Right hindlimb (tissue), 1 donor: ENCODE data around the gene C1orf174.

Experiments used
- DNase-seq: peaks from one replicate; pipeline ENCODE4 v3.0.0-alpha.2; 2018

C1orf174 gene

DNA sequence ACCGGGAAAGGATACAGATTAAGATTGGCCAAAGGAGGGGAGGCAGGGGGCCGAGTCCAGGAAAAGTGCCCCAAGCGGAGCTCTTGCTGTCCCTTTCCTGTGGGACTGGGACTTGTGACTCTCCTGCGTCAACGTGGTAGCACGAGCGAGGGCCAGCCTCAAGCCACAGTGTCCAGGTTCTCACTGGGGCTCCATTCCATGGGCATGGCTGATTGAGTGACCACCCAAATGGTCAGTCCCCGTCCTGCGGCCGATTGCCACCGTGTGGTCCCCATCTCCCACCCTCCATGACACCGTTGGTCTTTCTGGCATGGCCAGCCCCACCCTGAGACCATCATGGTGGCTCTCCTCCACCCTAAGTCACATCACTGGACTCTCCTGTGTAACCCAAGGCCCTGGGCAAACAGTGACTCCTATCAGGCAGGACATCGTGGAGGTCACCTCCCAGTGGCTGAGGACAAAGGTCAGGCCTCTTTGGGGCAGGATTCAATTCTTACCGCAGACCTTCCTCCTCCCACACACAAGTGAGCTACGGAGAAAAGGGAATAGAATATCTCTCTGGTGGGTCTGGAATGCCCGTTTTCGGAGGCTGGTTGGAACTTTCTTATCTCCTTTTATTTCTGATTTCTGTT, 8.9 kb upstream of the C1orf174 start:
- DNase-seq: no peak

DNA sequence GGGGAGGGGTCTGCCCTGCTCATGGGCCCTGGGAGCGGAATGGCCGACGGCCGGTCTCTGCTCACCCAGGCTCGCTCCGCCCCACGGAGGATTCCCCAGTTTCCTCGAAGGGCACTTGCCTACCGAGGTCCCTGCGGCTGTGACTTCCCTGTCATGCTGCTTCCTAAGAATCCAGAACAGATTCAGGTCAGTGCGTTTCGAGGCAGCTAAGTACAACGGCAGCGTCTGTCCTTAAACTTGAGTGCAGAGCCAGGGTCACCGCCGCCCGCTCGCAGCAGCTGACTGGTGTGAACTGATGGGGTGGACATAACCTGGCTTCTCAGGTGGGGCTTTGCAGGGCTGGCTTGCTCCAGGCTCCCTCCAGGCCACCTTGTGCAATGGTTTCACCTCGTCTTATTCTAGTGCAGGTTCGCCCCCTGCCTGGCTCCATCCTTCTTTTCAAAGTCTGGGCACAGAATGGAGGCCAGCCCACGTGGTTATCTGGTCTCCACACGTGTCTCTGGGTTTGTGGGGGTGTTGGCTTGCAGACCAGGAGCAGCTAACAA, 7.6 kb upstream of the C1orf174 start:
- no peak for DNase-seq

DNA sequence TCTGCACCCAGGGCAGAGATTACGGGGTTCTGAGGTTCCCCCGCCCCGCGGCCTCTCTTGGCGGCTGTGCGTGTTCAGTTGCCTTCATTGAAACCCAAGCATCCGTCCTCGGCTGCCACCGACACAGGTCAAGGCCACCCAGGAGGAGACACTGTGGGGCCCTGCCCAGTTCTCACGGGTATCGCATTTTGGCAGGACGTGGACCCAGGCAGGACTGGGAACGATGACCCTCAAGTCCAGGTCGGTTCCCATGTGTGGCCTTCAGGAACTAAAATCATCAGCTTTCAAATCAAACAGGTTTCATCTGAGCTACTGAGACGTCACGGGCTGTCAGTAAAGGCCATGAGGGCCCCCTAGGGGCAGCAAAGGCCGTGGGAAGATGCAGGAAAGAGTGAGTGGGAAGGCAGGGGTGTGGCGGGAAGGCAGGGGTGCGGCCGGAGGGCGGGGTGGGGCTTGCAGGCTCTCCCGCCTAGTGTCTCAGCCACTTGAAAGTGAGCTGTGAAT, 7.0 kb upstream of the C1orf174 start:
- no peak for DNase-seq

DNA sequence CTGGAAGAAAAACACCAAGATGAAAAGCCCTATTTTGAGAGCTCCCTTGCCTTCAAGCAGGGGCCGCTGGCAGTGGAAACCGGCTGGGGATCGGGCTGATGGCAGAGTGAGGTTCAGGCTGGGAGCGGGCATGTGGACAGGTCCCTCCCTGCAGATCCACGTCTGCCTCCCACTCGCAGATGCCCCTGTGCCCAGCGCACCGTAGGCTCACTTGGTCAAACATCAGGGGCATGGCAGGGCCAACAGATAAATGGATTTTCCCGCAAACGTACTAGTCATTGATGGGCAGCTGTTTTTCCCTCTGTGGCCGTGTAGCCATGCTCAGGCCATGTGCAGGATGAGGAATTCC, 6.6 kb upstream of the C1orf174 start:
- no peak for DNase-seq

DNA sequence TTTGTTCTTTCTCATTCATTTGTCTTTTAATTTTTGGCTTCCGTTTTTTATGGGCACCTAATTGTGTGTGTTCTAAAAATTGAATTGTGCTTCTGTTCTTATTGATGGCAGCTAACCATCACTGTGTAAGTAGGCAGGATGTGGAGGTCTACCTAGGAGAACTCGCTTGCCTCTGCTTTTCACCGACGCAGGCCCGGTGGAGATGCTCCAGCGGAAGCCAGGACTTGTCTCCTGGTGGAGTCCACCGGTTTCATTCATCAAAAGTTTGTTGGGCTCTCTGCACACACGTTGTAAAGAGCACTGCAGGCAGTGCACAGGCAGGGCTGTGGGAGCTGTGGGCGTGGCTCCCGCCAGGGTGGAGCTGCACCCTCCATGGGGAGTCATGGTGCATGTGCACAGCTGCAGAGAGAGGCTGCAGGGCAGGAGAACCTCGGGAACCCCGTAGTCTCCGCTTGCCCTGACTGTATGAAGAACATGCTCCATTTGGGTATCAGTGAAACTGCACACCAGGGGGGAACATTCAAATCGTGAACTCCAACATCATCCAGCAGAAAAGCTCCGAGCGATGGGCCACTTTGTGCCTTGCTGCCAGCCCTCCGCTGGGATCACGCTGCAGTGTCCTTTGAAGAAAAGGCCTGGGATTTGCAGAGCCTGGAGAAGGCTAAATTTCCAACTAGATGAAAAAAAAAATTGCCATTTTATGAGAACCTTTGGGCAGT, 6.0 kb upstream of the C1orf174 start:
- DNase-seq: no peak

DNA sequence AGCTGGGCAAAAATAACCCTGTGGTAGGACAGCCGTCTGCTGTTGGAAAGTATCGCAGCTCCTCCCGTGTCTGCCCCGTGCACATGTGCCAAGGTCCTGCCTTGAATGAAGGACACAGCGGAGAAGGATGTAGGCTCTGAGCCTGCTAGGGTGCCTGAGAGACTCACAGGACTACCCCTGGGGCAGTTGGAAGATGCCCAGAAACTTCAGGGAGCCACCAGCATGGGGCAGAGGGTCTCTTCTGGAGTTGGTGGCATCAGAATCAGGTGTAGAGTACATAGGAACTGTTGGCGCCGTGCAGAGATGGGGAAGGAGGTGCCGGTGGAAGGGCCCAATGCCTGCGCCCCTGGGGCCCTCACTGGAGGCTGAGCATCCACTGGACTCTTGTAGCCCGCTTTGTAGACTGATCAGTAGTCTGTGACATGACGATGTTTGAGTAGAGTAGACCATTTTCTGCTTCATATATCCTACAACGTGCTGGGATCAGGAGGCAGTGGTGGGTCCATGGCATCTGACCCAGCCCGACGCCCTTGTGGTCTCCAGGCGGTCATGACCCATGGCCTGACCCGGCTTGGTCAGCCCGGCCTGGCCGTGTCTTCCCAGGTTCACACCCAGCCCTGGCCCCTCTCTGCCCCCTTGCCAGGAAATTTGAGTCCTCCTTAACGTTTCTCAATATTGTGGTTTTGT, 5.3 kb upstream of the C1orf174 start:
- no peak for DNase-seq

DNA sequence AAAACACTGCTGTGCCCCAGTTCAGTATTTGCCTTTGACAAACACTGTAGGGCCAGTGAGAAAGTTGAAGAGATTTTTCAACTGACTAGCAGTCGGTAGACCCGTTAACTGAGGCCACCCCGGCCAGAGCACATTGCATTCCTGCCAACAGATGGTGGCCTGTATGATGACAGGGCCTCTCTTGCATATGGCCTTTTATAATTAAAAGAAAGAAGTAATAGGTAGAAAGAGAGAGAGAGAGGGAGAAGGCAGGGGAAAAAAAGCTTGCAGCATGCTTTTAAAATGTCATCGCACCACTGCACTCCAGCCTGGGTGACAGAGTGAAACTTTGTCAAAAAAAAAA, 4.7 kb upstream of the C1orf174 start:
- DNase-seq: no peak

DNA sequence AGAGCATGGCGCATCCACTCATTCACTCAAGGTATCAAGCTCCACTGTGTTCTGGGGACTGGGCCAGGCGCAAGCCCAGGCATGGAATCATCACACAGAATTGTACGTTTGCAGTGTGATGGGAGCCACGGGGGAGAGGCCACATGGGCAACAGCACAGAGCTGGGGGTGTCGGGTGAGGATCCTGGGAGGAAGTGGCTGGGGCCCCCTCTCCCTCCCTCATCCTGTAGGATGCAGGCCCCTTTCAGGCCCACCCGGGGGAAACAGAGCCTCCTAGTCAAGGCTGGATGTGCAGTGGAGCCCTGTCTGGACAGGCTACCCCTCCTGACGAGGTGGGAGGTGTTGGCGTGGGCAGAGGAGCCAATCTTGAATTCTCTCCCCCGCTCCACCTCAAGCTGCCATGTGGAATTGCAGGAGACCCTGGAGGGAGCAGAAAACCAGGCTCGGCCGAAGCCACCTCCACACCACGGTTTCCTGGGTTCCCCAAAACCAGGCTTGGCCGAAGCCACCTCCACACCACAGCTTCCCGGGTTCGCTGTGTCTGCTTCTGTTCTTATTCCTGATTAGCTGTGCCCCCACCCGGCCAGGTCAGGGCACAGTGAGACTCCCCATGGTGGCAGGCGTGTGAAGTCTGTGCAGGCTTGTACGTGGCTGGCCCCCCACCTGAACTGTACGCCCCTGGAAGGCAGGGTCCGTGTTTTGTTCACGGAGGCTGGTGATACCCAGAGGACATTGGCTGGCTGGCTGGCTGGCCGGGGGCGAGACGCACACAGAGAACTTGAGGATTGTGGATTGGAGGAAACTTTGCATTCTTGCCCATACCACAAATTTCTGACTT, 4.2 kb upstream of the C1orf174 start:
- no peak for DNase-seq

DNA sequence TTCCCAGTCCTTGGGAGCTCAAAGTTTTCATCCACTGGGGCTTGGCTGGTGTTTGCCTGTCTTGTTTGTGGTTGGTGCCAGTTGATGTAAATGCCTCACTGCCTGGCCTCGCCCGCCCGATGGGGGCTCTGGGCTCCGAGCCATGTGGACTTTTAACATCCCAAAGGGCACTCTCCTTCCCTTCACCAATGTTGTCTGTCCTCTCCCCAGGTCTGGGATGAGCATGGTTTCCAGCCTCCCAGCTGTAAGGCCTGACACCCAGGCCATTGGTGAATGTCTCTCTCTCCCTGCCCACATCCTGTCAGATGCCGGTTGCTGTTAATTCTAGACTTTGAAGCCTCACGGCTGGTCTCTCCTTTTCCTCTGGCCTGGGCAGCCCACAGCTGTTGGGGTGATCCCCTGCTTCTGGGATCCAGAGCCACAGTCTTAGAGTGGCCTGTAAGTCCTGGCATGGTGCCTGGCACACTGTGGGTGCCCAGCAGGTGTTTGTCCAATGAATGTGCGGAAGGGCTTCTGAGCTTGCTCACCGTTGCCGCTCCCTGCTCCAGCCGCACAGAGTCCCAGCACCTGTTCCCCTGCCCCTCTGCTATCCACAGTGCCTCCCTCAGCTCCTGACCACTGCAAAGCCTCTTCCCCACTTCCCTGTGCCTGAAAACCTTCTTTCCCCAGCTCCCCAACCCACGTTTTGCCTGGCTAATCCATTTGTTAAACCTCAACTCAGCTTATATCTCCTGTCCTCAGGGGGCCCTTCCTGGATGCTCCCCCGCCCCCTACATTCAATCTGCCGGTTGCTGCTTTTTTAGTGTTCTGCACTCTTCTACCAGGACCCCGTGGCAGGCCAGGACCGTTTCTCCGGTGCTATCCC, 3.3 kb upstream of the C1orf174 start:
- peak; percentile 58 for DNase-seq

DNA sequence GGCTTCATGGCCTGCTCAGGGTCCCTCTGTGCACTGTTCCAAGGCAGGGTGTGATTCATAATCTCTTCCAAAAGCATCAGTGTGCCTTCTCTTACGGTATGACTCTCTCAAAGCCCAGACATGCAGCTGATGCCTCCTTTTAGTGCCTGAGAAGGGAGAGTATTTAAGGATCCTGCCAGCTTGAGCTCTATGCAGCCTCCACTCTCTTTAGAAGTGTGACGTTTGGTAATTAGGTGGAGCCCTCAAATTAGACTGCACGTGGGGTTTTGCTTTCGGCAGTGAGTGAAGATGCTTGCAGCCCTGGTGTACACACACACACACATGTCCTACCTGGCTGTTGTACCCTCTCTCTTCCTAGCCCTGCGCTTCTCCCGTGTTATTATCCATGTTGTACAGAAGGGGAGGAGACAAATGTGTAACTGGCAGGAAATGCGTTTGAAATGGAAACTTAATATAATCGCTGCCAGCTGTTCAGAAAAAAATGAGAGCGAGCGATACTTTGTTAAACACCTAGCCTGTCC, 2.6 kb upstream of the C1orf174 start:
- no peak for DNase-seq

DNA sequence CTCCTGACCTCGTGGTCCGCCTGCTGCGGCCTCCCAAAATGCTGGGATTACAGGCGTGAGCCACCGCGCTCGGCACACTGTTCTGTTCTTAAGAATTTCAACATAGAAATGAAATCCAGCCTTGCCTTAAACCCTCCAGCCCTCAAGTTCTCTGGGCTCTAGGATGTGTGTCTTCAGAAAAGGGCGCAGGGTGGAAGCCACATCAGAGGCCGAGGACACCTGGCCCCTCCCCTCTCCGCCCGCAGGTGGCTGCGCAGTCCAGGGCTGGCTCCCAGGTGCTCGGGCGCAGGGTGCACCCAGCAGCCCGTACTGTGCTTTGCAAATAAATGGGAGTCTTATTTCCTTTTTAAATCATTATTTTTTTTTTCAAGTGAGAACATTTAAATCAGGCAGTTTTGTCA, 2.0 kb upstream of the C1orf174 start:
- no peak for DNase-seq

DNA sequence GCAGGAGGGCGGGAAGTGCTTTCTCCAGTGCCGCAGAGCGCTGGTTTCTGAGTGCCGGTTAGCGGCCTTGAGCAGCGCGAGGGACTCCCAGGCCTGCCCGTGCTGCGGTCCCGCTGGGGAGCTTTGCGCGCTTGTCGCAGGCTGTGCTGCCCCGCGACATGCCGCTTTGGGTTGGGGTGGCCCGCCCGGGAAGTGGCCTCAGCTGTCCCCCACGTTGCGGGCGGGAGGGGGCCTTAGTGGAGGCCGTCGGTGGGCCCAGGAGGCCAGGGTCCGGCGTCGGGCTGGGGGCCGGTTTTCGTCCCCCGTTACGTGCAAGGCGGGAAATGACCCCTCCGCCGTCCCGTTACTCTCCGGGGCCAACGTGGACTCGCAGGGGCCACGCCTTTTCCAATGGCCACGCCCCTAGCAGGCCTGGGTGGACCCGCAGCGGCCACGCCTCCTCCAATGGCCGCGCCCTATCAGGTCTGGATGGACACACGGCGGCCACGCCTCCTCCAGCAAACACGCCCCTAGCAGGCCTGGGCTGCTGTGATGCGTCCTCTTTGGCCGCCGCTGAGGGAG, 977 bp upstream of the C1orf174 start:
- peak; percentile 97 for DNase-seq

DNA sequence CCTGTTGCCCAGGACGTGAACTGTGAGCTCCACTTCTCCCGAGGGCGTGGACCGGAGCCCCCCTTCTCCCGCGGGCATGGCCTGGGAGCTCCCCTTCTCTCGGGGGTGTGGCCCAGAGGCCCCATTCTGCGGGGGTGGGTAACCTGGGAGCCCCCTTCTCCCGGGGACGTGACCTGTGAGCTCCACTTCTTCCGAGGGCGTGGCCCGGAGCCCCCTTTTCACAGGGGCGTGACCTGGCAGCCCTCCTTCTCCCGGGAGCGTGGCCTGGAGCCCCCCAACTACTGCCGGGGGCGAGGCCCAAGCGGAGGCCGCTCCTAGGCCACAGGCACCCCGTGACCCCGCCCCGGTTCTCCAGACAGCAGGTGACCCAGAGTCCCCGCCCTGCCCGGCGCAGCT, 320 bp downstream of the C1orf174 start:
- DNase-seq: no peak

DNA sequence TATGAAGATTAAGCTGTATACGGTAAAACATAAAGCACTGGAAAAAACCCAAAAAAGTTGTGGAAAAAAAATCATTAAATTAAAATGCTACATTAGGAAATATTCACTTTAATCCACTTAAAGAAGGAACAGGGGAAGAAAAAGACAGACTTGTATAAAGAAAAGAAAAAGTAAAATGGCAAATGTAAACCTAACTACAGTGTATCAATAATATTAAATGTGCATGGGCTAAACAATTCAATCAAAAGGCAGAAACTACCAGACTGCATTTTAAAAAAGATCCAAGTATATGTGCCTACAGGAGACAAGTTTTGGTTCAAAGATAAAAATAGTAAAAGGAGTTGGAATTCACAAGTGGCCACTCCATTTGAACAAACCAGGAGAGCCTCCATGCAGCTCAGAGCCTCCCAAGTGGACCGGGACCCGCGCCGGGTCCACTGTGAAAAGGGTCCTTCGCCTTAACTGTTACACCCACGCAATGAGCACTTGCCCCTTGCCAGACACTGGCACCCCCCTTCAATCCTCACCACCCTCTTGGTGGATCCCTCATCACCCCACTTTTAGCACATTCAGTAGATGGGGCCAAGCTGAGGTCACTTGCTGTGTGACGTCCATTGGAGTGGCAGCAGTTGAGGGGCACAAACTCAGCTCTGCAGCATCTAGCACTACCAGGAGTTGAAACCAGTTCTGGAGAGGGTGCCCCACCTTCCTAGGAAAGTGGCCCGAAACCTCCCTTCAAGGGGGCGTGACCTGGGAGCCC, 898 bp downstream of the C1orf174 start:
- no peak for DNase-seq

DNA sequence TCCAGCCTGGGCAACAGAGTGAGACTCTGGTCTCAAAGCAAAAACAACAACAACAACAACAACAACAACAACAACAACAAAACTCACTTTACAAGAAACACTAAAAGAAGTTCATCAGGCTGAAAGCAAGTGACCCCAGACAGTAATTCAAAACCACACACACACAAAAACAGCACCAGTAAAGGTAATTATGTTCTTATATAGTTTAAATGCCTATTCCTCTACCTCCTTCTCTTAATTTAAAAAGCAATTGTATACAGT, 1.7 kb downstream of the C1orf174 start:
- DNase-seq: no peak

DNA sequence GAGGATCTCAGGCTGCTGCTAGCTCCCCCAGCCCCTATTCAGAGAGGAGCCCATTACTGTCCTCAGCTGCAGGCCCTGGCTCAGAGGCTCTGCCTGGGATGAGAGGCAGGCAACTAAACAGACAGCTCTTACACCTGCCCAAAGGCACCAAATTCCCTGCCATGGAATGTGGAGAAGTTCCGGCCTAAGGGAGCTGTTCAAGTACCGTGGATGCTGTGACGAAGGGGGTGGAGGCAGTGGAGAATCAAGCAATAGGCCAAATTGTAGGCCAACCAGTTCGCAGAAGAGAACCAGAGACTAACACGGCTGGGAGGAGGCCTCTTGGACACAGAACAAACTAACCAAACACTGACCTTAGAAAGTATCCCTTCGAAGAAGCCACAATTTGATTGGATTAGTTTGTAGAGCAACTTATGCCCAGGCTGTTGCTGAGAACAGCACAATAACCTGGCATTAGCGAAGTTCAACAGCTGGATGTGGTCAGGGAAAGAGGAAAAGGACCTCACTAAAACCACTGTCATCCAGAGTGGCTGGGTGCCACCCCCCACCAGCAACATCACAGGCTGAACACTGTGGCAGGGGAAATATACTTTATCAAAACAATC, 3.6 kb downstream of the C1orf174 start:
- no peak for DNase-seq

DNA sequence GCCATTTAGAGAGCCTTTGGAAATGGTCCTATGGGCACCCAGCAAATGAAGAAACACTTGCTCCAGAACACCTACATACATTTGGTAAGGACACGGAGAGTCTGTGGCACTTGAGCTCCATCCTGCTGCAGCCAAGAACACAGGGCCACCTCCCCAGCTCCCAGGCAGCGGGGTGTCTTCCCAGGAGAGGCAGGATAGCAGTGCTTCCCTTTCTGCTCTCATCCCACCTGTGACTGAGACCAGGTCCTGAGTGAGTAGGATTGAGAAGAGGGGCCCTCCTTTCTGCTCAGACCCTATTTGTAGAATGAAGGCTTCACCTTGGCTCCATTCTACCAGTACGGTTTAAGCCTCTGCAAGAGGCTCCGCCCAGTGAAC, 4.1 kb downstream of the C1orf174 start:
- no peak for DNase-seq

DNA sequence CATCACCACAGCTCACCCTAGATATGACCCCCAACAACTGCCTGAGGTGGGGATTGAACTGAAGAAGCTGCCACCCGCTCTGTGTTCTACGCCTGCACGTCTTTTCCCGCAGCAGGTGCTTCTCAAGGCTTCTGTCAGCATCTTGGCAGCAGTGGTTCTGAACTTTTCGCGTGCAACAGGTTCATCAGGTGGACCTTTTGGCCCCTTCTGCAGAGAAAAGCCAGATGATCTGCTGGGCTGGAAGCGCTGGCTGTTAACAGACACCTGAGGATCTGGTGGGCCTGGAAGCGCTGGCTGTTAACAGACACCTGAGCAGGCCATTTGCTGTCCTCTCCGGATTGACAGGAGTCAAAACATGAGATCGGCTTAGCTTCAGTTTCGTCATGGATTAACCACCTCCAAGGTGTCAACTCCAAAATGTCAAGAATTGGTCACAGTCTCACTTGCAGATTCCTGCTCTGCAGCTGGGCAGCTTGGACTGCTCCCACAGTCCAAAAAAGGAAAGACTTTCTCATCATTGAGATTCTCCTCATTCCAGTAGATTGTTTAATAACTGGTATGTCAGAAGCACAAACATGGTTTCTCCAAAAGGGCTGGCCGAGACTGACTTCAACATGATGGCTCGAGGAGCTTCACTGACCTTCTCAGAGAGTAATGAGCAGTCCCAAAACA, 4.7 kb downstream of the C1orf174 start:
- DNase-seq: no peak

DNA sequence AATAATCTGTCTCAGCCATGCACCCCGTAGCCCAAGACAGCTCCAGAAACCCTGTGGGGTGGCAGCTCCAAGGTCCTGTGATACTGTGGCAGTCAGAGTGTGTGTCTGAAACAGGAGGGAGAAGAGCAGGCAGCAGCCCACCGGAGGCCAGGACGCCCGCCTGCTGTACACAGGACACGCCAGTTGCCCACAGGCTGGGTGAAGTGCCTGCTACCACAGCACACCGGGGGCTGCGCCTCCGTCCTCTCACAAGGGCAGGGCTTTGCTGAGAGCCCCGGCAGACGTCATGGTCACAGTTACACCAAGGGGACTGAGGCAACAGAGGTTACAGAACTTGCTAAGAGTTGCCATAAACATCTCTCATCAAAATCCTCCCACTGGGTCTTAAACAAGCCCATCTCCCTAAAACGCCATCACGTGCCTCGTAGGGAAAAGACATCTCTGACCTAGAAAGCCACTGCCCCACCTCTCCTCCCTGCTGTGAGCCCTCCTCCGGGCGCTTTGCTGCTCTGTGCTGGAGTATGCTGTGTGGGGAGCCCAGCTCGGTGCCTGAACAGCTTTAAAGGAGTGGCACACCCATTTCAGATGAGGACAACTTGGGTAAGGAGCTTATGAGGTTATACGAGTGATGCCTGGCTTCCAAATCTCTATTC, 5.3 kb downstream of the C1orf174 start:
- no peak for DNase-seq

DNA sequence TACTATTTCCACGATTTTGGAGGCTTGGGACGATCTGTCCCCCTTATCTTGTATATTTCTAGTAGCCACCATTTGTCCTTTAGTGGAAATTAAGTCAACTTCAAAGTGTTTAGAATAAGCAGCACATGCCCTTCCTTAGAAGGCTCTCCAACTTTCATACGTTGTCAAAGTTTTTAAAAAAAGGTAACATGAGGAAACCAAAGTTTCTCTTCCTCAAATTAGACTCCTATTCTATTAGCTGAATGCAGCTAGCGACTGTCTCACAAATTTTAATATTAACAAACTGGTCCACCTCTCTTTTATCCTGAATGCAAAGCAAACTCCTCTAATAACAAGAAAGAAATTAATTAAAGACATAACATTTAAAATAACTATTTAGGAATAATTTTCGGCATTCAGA, 6.9 kb downstream of the C1orf174 start:
- DNase-seq: no peak
